HepG2 (cell line): ENCODE data around the gene RMND5A. TPM values are rescaled to one million over a fixed set of nuclear protein-coding genes. Genes with fewer than 3 reads are reported as not detected.
A peak's percentile ranks its signal among the peaks of the same experiment; 100 is the strongest.

Experiments used
- ATAC-seq: fragments of 200-7000 bp; cut with Tn5 transposase; 3 replicates; pipeline ENCODE4 v1.9.1; 2020; ENCODE audit warnings: mild to moderate bottlenecking, moderate library complexity
- BruUV-seq: library from RNA; stranded (reverse); fragments of 400-500 nt; replicated peaks from 2 replicates; lab custom pipeline; 2021; lab: Mats Ljungman, UMichigan
- CTCF ChIA-PET: fragments of 300-600 bp; formaldehyde crosslinking; extraction: SDS; loops from one replicate; lab custom pipeline; 2021; ENCODE audit warnings: low total read pairs, inconsistent platforms, low intra/inter-chr PET ratio; lab: Yijun Ruan, JAX
- POLR2A ChIA-PET: fragments of 350-600 bp; sonication (Branson Sonifier 250); formaldehyde crosslinking; loops from one replicate; lab custom pipeline; 2020; ENCODE audit warnings: antibody characterized with exemption, inconsistent platforms; lab: Yijun Ruan, JAX
- DNase-seq: peaks from one replicate; pipeline ENCODE4 v3.0.0-alpha.2; 2015; ENCODE audit warnings: low spot score
- FAIRE-seq: peaks from 3 replicates; lab custom pipeline; 2011; peaks lifted over from hg19 to GRCh38; lab: Jason Lieb, UNC
- H2AFZ ChIP-seq: one replicate; pipeline ENCODE4 v1.6.1; 2011; ENCODE audit warnings: low read length, inconsistent platforms
- H3K27ac ChIP-seq: fragments of 300-600 bp; 3 replicates; pipeline ENCODE4 v1.8.0; 2011; ENCODE audit warnings: mixed run types, mild to moderate bottlenecking, mixed read lengths, low read length, inconsistent platforms; ENCODE audit not compliant: insufficient read depth; ENCODE audit errors: extremely low read length
- H3K27me3 ChIP-seq, 2 experiments: fragments of 200-600 bp in 1 of 2; 2 replicates in 1 of 2; 3 replicates in 1 of 2; pipeline versions ENCODE4 v1.6.0 to v1.8.0; 2011; ENCODE audit warnings: low read length in 2 of 2, mild to moderate bottlenecking in 2 of 2, moderate library complexity in 2 of 2, inconsistent platforms in 1 of 2; ENCODE audit not compliant: insufficient read depth in 2 of 2, control insufficient read depth in 1 of 2
- H3K36me3 ChIP-seq, 2 experiments: fragments of 200-600 bp in 1 of 2; replicated peaks in 1 of 2; 2 replicates in 1 of 2; 3 replicates in 1 of 2; pipeline versions ENCODE4 v1.5.1 to v1.8.0; 2011; ENCODE audit warnings: low read length in 2 of 2, inconsistent platforms in 1 of 2; ENCODE audit not compliant: insufficient read depth in 2 of 2, control insufficient read depth in 1 of 2
- H3K4me1 ChIP-seq: 2 replicates; pipeline ENCODE4 v1.5.1; 2012; ENCODE audit warnings: low read length, inconsistent platforms; ENCODE audit not compliant: insufficient read depth
- H3K4me2 ChIP-seq: 2 replicates; pipeline ENCODE4 v1.6.0; 2011; ENCODE audit warnings: low read depth, low read length, inconsistent platforms
- H3K4me3 ChIP-seq, 3 experiments: fragments of 200-600 bp in 1 of 3; sonication (generic), shearing (Covaris generic) in 1 of 3; replicated peaks in 1 of 3; 2 replicates each; pipeline ENCODE4 v1.5.1; 2011 to 2016; ENCODE audit warnings: low read length in 3 of 3, inconsistent platforms in 2 of 3, low read depth in 2 of 3, mild to moderate bottlenecking in 2 of 3, control low read depth in 1 of 3, mixed read lengths in 1 of 3; ENCODE audit not compliant: insufficient read depth in 1 of 3
- H3K79me2 ChIP-seq: one replicate; pipeline ENCODE4 v1.6.1; 2011; ENCODE audit warnings: low read length, inconsistent platforms; ENCODE audit not compliant: insufficient read depth
- H3K9ac ChIP-seq: 2 replicates; pipeline ENCODE4 v1.6.0; 2011; ENCODE audit warnings: mild to moderate bottlenecking, low read depth, low read length, inconsistent platforms; ENCODE audit not compliant: insufficient read depth
- H3K9me3 ChIP-seq: 2 replicates; pipeline ENCODE4 v1.5.1; 2012; ENCODE audit warnings: mild to moderate bottlenecking, low read length
- H4K20me1 ChIP-seq: 2 replicates; pipeline ENCODE4 v1.6.0; 2011; ENCODE audit warnings: inconsistent platforms, mild to moderate bottlenecking, low read length, moderate library complexity; ENCODE audit not compliant: insufficient read depth
- ELF3 ChIP-seq: IDR thresholded peaks from 2 replicates; pipeline ENCODE4 v1.6.1; 2016; ENCODE audit warnings: missing genetic modification reagents, missing compliant biosample characterization
- HOXA3 ChIP-seq: sonication (generic); formaldehyde crosslinking; IDR thresholded peaks from 2 replicates; pipeline ENCODE4 v1.5.0; 2020; ENCODE audit warnings: missing genetic modification reagents
- MAFF ChIP-seq: IDR thresholded peaks from 2 replicates; pipeline ENCODE4 v1.6.1; 2011; ENCODE audit warnings: low read depth, low read length, improper control_type of control experiment
- MEIS2 ChIP-seq: sonication (generic); formaldehyde crosslinking; IDR thresholded peaks from 2 replicates; pipeline ENCODE4 v1.9.0; 2021; ENCODE audit warnings: mild to moderate bottlenecking, missing genetic modification reagents
- PHF21A ChIP-seq: sonication (generic); formaldehyde crosslinking; IDR thresholded peaks from 2 replicates; pipeline ENCODE4 v1.5.0; 2020; ENCODE audit warnings: mild to moderate bottlenecking, missing genetic modification reagents
- RAD51 ChIP-seq: fragments of 450-650 bp; IDR thresholded peaks from 2 replicates; pipeline ENCODE4 v1.6.1; 2016; ENCODE audit warnings: borderline replicate concordance
- SMC3 ChIP-seq: IDR thresholded peaks from 2 replicates; pipeline ENCODE4 v1.6.1; 2011; ENCODE audit warnings: low read length, improper control_type of control experiment
- SOX13 ChIP-seq, 3 experiments: fragments of 450-650 bp in 1 of 3; sonication (generic) in 1 of 3; formaldehyde crosslinking in 1 of 3; IDR thresholded peaks in 2 of 3; conservative IDR thresholded peaks in 1 of 3; 2 replicates each; pipeline versions ENCODE4 v1.5.0 to v1.6.1; 2016 to 2020; ENCODE audit warnings: antibody characterized with exemption in 1 of 3, mild to moderate bottlenecking in 1 of 3, missing compliant biosample characterization in 1 of 3, missing genetic modification reagents in 1 of 3, moderate library complexity in 1 of 3
- ZFP90 ChIP-seq: sonication (generic); formaldehyde crosslinking; IDR thresholded peaks from 2 replicates; pipeline ENCODE4 v1.8.0; 2022; ENCODE audit warnings: missing genetic modification reagents, mild to moderate bottlenecking, inconsistent platforms, borderline replicate concordance
- ZNF251 ChIP-seq: sonication (generic); formaldehyde crosslinking; IDR thresholded peaks from 2 replicates; pipeline ENCODE4 v1.9.0; 2021; ENCODE audit warnings: mild to moderate bottlenecking, missing genetic modification reagents
- ZNF468 ChIP-seq: sonication (generic); formaldehyde crosslinking; IDR thresholded peaks from 2 replicates; pipeline ENCODE4 v1.8.0; 2022; ENCODE audit warnings: mild to moderate bottlenecking, moderate library complexity, missing genetic modification reagents
- ZNF484 ChIP-seq: sonication (generic); formaldehyde crosslinking; IDR thresholded peaks from 2 replicates; pipeline ENCODE4 v1.5.1; 2020; ENCODE audit warnings: mild to moderate bottlenecking, low read depth, missing genetic modification reagents, borderline replicate concordance
- ZNF562 ChIP-seq: sonication (generic); formaldehyde crosslinking; IDR thresholded peaks from 2 replicates; pipeline ENCODE4 v1.8.0; 2022; ENCODE audit warnings: missing genetic modification reagents, borderline replicate concordance
- ZNF577 ChIP-seq: sonication (generic); formaldehyde crosslinking; IDR thresholded peaks from 2 replicates; pipeline ENCODE4 v1.4.0; 2020; ENCODE audit warnings: mild to moderate bottlenecking, low read depth, missing genetic modification reagents, borderline replicate concordance
- WGBS: methylation state at CpG from one replicate; pipeline ENCODE4 v1.1.6; 2017; ENCODE audit warnings: low lambda C conversion rate; 5-methylcytosine and 5-hydroxymethylcytosine counted together
- in situ Hi-C: cut with HindIII; loops from 2 replicates; pipeline ENCODE4 v1.10.0; 2017; ENCODE audit warnings: low pct_unique_long_range_greater_than_20kb; ENCODE audit not compliant: extremely low pct_ligation_motif_present
- intact Hi-C: fragments of 100-400 bp; cut with micrococcal nuclease; formaldehyde crosslinking; loops from one replicate; pipeline ENCODE4 v1.10.0; 2022; ENCODE audit not compliant: unreplicated experiment
- polyA plus RNA-seq, 8 experiments: library from polyadenylated mRNA; depleted of rRNA in 3 of 8; stranded (reverse) in 7 of 8; unstranded in 1 of 8; fragments of >200 nt; fragmentation: Illumina TruSeq in 4 of 8; extraction: Trizol in 4 of 8; gene quantifications; 2 replicates each; pipeline versions ENCODE4 v1.2.1 to v1.2.3, GENCODE V29; 2011 to 2016; ENCODE audit warnings: low read depth in 4 of 8, missing spikeins in 1 of 8, mixed read lengths in 1 of 8; ENCODE audit not compliant: insufficient read depth in 1 of 8
- total RNA-seq, 5 experiments: library from RNA; depleted of rRNA; stranded (reverse); fragments of >200 nt; fragmentation: Illumina TruSeq; extraction: Trizol; gene quantifications; 2 replicates each; pipeline ENCODE4 v1.2.3, GENCODE V29; 2016; ENCODE audit warnings: low read depth in 1 of 5
- TF ChIP-seq, protein P1 (sequence below): IDR thresholded peaks from 2 replicates; pipeline ENCODE4 v1.4.0; 2020; ENCODE audit warnings: mild to moderate bottlenecking, missing genetic modification reagents
- TF ChIP-seq, protein P2 (sequence below): sonication (generic); formaldehyde crosslinking; IDR thresholded peaks from 2 replicates; pipeline ENCODE4 v1.4.0; 2020; ENCODE audit warnings: mild to moderate bottlenecking, missing genetic modification reagents

The RMND5A gene
- total and polyA plus RNA-seq, 2 of the 13 experiments (the other 11 are each of a cell fraction or from before 2014, with no cell fraction given): 31.0 to 66.4 TPM

DNA sequence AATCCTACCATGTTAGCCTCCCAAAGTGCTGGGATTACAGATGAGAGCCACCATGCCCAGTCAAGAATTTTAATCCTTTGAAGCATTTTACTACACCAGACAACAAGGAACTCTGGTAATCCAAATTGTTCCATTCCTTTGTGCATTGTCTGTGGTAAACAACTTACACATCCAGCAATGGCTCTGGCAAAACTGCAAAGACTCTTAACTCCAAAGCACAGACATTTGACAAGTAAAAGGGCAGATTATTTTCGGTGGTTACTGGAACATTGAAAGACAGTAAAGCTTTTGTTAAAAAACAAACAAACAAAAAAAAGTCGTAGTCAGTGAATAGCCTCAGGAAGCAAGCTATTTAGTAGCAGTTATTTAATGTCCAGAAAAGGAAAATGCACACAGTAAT, 33.2 kb upstream of the RMND5A start:
- intact Hi-C loops: no loop called here

DNA sequence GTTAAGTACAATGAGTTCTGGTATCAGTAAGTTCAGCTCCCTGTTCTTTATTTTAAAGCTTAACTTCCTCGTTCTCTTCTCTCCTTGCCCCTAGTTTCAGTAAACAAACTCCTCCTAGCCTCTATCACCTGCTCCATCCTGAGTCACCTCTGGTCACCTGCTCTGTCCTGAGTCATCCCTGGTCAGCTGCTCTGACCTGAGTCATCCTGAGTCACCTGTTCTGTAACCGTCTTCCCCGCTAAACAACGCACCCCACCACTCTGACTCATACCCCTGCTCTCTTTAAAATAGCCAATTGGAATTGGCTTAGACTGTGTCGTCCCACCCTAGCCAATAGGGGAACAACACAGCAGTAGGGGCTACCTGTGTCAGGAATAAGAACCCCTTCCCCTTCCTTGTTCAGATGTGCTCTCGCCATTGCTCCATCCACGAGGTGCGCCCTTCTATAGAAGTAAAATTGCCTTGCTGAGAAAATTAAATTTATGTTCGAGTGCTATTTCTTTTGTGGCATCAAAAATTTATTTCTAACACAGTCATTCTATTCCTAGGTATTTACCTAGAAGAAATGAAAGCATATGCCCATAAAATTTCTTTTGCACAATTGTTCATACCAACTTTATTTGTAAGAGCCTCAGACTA, 24.9 kb upstream of the RMND5A start:
- Histone ChIP-seq H3K36me3 (no peaks in the 10 kb centered on the region), H3K9me3 (peaks cover 32% of the 10 kb centered on the region), H3K4me1 (no peaks in the 10 kb centered on the region; the same call in 1 of the 2 replicates), H3K27ac (peak overlapping the region; percentile 23), H3K4me3 (no peak overlapping the region), H3K9ac (no peak overlapping the region; the same call in 1 of the 2 replicates), H3K79me2 (no peaks in the 10 kb centered on the region), H3K4me2 (no peak overlapping the region), H4K20me1 (no peaks in the 10 kb centered on the region), H2AFZ (no peak overlapping the region), H3K27me3 (no peaks in the 10 kb centered on the region)
- in situ Hi-C loops: no loop called here
- WGBS: 46% methylated on average over 9 of the region's 9 CpGs
- ATAC-seq (no peak; the same call in 2 of the 3 replicates), FAIRE-seq (no peak), DNase-seq (peak; percentile 69)
- intact Hi-C loops: no loop called here
- POLR2A ChIA-PET: interaction anchor here (1.0 kb wide), 3 partner anchors 9 to 254 kb away, joined by 3 to 5 read pairs (median 4); partner anchors contain the start of gene KDM3A
- no TSS peak for BruUV-seq
- CTCF ChIA-PET: no interaction called here
- TF ChIP-seq, protein P1, sequence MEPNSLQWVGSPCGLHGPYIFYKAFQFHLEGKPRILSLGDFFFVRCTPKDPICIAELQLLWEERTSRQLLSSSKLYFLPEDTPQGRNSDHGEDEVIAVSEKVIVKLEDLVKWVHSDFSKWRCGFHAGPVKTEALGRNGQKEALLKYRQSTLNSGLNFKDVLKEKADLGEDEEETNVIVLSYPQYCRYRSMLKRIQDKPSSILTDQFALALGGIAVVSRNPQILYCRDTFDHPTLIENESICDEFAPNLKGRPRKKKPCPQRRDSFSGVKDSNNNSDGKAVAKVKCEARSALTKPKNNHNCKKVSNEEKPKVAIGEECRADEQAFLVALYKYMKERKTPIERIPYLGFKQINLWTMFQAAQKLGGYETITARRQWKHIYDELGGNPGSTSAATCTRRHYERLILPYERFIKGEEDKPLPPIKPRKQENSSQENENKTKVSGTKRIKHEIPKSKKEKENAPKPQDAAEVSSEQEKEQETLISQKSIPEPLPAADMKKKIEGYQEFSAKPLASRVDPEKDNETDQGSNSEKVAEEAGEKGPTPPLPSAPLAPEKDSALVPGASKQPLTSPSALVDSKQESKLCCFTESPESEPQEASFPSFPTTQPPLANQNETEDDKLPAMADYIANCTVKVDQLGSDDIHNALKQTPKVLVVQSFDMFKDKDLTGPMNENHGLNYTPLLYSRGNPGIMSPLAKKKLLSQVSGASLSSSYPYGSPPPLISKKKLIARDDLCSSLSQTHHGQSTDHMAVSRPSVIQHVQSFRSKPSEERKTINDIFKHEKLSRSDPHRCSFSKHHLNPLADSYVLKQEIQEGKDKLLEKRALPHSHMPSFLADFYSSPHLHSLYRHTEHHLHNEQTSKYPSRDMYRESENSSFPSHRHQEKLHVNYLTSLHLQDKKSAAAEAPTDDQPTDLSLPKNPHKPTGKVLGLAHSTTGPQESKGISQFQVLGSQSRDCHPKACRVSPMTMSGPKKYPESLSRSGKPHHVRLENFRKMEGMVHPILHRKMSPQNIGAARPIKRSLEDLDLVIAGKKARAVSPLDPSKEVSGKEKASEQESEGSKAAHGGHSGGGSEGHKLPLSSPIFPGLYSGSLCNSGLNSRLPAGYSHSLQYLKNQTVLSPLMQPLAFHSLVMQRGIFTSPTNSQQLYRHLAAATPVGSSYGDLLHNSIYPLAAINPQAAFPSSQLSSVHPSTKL (CRISPR knock-in tag): peak; percentile 75
- peak; percentile 82 for TF ChIP-seq ZNF562
- TF ChIP-seq MEIS2 (CRISPR knock-in tag): no peak
- TF ChIP-seq, protein P2, sequence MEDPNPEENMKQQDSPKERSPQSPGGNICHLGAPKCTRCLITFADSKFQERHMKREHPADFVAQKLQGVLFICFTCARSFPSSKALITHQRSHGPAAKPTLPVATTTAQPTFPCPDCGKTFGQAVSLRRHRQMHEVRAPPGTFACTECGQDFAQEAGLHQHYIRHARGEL: no peak
- TF ChIP-seq ZFP90 (CRISPR knock-in tag): no peak
- no peak for TF ChIP-seq SMC3
- no peak for TF ChIP-seq ZNF468
- peak; percentile 61; the same call in 1 of the 2 replicates for TF ChIP-seq MAFF
- TF ChIP-seq RAD51: peak; percentile 79
- no peak for TF ChIP-seq ZNF484 (CRISPR knock-in tag)
- TF ChIP-seq ZNF251 (CRISPR knock-in tag): no peak
- peak; percentile 82; the same call in 1 of the 2 replicates for TF ChIP-seq ELF3

More for the DNA sequence above, 33.2 kb upstream of the RMND5A start:
- no peaks in the 10 kb centered on the region for H3K27me3 ChIP-seq
- no peaks in the 10 kb centered on the region; a peak in 1 of 5 replicates for H3K36me3 ChIP-seq
- H3K4me3 ChIP-seq: no peak overlapping the region
- no peak overlapping the region for H3K27ac ChIP-seq
- CTCF ChIA-PET: no interaction called here
- H2AFZ ChIP-seq: no peak overlapping the region
- no peaks in the 10 kb centered on the region for H4K20me1 ChIP-seq
- in situ Hi-C loops: loop anchor here (5.0 kb wide), 1 partner anchor 50 kb away; no protein-coding TSS in a partner anchor
- no peak overlapping the region for H3K4me2 ChIP-seq
- no TSS peak for BruUV-seq
- no peak for TF ChIP-seq HOXA3 (CRISPR knock-in tag)
- no peak for TF ChIP-seq SOX13 (IDR thresholded peaks at IDR 0.05)
- TF ChIP-seq SOX13 (CRISPR knock-in tag; conservative IDR thresholded peaks at IDR 0.05 in 1 of 2, IDR thresholded peaks at IDR 0.05 in 1 of 2): peak in 1 of 2 experiments; percentile 61; a peak in 1 of 4 replicates
- no peak for TF ChIP-seq PHF21A (CRISPR knock-in tag)
- no peak for TF ChIP-seq ZNF577 (CRISPR knock-in tag)
- POLR2A ChIA-PET: interaction anchor here (0.5 kb wide), 1 partner anchor 141 kb away, joined by 4 read pairs; no protein-coding TSS in a partner anchor
- H3K4me1 ChIP-seq: peaks cover 8% of the 10 kb centered on the region; the same call in 1 of the 2 replicates
- H3K9me3 ChIP-seq: no peaks in the 10 kb centered on the region
- ATAC-seq: no peak
- no peak overlapping the region for H3K9ac ChIP-seq
- WGBS: 38% methylated on average over 2 of the region's 2 CpGs
- H3K79me2 ChIP-seq: no peaks in the 10 kb centered on the region
- FAIRE-seq: no peak
- DNase-seq: no peak
